GM19395 (cell line): ENCODE measurements around the gene PLEKHO1.
"Not testable (repeated sequence)": the region's sequence is repeated elsewhere in the genome, so short reads cannot be mapped to it uniquely, and the experiment has no call there.

Experiments
- ATAC-seq: cut with Tn5 transposase; IDR thresholded peaks from one replicate; pipeline ENCODE4 v1.9.1; 2021; ENCODE audit warnings: mild to moderate bottlenecking, moderate library complexity; ENCODE audit not compliant: unreplicated experiment

PLEKHO1 gene

DNA sequence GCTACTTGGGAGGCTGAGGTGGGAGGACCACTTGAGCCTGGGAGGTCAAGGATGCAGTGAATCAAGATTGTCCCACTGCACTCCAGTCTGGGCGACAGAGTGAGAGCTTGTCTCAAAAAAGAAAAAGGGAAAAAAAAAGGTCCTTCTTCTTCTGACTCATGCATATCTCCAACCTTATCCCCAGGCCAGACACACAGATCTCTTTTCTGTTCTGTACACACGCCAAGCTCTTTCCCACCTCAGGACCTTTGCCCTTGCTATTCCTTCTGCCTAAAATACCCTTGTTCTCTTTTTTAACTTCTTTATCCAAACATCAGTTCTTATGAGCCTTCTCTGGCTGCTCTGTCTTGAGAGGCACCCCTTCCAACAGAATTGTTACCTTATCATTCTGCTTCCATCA lies 22.1 kb downstream of the PLEKHO1 start:
- no peak for ATAC-seq

DNA sequence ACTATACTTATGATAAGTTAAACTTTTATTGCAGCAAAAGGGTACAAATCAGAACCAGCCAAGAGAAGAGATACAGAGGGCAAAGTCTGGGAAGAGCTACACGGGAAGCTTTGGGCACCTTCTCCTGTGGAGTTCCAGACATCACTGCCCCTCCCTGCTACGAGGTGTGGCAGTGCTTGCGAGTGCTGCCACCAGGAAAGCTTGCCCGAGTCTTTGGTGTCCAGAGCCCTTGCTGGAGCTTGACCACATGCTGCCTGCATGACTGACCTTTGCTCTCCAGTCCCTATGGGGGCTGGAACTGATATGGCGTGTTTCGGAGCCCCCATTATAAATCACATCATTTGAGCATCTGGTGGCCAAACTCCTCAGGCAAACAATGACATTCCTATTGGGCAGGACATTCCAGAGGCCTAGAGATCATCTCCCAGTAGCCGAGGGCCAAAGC lies 23.4 kb downstream of the PLEKHO1 start:
- ATAC-seq = no peak

DNA sequence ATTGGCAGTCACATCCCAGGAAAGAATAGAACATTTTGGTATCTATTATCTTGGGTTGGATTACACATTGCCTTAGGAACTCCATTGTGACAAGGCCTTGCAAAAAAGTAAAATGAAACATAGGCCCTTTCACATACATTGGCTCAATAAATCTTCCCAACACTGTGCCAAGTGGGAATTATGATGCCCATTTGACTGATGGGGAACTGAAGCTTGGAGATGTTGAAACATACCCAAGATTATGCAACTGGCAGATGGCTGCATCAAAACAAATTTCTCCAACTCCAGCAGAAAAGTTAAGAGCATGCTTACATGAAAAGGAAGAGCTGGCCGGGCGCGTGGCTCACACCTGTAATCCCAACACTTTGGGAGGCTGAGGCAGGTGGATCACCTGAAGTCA lies 26.9 kb downstream of the PLEKHO1 start:
- ATAC-seq = no peak

DNA sequence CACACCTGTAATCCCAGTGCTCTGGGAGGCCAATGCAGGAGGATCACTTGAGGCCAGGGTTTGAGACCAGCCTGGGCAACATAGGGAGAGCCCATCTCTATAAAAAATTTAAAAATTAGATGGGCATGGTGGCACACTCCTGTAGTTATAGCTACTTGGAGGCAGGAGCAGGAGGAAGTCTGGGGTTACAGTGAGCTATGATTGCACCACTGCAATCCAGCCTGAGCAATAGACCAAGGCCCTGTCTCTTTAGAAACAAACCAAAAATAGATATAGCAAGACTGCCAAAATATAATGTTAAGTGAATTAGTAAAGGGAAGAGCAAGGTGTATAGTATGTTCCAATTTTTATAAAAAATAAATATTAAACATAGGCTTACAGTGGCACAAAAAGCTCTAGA lies 28.8 kb downstream of the PLEKHO1 start:
- ATAC-seq = no peak

DNA sequence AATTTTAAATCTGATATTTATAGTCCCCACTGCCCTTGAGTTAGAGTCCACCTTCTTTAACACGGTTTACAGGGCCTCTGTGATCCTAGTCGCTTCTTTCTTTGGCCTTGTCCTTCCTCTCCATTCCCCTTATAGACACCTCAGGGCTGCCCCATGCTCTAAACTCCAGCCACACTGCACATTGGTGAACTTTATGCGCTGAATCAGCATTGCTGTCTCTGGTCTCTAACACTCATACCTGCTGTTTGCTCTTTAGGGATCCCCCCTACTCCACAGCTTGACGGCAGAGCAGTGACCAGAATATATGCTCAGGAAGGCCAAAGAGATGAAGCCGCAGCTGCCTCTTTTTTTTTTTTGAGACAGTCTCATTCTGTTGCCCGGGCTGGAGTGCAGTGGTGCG lies 30.2 kb downstream of the PLEKHO1 start:
- no peak for ATAC-seq

DNA sequence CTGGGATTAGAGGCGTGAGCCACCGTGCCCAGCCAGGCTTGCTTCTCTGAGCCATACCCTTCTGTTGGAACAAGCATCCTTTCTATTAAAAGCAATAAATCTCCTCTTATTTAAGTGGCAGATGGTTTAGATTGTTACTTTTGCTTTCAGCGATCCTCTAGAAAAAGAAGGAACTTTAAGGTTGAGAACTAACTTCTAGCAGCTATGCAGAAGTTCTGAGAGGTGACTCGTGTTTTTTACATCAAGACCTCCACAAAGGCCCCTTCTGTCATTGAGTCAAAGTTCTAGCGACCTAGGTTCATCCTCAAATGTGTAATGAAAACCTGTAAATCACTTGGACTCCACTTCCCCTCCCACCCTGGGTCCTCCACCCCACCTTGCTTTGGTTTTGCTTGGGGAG lies 30.8 kb downstream of the PLEKHO1 start:
- no peak for ATAC-seq

DNA sequence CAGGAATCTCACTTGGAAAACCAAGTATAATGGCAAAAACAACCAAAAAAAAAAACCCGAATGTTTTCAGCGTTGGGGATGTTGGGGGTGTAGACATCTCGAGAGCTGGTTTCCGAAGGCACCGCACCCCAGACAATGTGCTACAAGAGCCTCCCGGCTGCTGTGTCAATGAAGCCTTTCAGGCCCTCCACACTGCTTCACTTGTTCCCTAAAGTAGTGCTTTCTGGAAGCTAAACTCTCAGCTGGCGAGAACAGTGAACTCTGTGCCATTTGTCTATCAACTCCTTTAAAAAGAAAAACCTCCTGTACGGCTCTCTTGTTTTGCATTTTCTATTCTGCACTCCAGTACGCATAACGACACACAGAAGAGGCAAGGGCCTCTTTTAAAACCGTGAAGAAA lies 32.5 kb downstream of the PLEKHO1 start:
- no peak for ATAC-seq

DNA sequence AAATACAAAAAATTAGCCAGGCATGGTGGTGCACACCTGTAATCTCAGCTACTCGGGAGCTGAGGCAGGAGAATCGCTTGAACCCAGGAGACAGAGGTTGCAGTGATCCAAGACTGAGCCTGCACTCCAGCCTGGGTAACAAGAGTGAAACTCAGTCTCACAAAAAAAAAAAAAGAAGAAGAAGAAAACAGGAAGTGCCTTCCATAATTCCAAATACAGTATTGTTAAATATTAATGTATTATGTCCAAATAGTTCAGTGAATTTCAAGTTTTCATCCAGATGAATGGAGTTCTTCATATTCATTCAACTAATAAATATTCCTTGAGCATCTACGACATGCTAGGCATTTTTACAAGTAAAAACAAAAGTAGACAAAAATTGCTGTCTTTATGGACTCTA lies 33.3 kb downstream of the PLEKHO1 start:
- no peak for ATAC-seq

DNA sequence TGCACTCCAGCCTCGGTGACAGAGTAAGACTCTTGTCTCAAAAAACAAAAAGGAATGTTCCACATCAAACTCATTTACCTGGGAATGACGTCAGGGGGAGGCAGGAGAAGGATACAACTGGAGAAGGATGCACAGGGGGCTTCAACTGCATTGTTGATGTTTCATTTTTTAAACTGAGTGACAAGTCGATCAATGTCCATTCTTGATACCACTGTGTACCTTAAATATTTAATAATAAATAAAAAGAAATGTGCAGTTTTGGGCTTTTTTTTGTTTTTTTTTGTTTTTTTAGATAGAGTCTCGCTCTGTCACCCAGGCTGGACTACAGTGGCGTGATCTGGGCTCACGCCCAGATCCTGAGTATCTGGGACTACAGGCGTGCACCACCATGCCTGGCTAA lies 35.8 kb downstream of the PLEKHO1 start:
- no peak for ATAC-seq

DNA sequence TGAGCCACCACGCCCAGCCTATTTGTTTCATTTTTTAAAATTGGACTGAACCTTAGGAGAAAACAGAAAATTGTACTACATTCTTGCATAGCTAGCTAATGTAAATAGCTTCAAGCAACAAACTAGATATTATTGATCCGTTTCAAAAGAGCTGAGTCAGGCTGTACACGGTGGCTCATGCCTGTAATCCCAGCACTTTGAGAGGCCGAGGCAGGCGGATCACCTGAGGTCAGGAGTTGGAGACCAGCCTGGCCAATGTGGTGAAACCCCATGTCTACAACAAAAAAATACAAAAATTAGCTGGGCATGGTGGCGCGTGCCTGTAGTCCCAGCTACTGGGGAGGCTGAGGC lies 36.7 kb downstream of the PLEKHO1 start:
- ATAC-seq = not testable (repeated sequence)

DNA sequence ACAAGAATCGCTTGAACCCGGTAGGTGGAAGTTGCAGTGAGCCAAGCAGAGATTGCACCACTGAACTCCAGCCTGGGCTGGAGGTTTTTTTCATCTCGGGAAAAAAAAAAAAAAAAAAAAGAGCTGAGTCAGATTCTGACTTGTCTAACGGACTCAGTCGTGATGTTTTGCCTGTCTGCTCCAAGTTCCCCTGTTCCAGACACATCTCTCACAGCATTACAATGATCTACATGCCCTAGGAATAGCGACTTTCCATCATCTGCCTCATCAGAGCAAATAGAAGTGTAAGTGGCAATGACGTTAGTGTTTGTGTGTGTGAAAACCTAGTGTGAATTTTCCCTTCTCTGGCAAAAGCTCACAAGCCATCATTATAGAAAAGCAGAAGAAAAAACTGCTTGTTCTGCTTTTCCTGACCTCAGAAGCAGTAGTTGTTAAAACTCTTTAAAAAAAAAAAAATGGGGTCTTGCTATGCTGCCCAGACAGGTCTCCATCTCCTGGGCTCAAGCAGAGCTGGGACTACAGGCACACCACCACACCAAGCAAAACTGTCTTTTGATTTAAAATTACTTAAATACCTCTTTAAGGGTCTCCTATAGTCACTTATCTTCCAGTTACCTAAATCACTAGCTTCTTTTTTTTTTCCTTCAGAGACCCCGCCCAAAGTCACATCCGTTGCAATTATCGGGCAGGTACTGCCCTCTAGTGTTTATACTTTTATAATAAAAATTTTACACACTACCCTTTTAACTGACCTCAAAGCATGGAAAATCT lies 37.3 kb downstream of the PLEKHO1 start:
- no peak for ATAC-seq

DNA sequence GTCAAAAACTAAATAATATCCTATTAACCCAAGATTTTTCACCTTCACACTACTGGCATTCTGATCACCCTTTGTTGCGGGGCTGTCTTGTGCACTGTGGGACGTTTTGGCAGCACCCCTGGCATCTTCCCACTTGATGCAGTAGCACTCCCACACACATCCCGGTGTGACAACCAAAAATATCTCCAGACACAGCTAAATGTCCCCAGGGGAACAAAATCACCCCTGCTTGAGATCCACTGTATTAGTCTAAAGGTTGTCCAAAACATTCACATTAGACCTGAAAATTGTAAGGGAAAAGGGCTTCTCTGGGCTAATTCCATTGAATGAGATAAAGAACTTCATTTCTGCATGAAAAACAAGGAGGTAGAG lies 37.8 kb downstream of the PLEKHO1 start:
- no peak for ATAC-seq

DNA sequence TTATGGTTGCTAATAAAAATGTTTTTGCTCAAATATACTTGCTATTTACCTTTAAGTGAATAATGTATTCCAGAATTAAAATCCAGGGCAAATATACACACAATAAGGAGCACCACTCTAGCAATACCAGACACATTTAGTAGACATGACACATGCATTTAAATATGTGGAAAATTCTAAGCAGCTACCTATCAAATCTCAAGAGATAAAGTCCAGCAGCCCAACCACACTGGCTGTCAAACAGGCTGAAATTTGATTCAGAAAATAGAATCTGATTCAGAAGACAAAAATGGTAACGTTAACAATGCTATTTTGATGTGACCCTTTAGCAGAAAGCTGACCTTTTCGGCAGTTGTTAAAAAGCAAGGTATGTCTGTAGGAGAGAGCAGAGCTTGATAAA lies 42.3 kb downstream of the PLEKHO1 start:
- ATAC-seq = no peak

DNA sequence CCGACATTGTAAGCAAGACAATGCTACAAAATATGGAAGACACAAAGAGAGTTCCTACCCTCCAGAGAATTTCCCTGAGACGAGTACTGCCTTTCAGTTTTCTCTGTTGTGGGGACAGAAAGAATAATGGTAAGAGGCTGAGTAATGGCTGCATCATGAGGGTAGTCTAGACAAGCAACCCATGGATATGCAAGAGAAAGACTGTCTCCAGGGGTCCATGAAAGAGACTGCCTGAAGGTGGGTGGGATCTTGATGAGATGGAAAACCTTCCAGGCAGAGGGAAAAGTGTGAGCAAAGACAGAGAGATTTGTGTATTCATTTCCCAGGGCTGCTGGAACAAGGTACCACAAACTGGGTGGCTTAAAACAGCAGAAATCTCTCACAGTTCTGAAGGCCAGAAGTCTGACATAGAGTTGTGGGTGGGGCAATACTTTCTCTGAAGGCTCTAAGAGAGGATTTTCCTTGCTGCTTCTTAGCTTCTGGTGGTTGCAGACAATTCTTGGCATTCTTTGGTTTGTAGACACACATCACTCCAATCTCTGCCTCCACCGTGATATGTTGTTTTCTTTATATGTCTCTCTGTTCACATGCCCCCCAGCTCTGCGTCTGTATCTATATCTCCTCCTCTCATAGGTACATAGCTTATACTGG lies 44.8 kb downstream of the PLEKHO1 start:
- ATAC-seq = no peak

DNA sequence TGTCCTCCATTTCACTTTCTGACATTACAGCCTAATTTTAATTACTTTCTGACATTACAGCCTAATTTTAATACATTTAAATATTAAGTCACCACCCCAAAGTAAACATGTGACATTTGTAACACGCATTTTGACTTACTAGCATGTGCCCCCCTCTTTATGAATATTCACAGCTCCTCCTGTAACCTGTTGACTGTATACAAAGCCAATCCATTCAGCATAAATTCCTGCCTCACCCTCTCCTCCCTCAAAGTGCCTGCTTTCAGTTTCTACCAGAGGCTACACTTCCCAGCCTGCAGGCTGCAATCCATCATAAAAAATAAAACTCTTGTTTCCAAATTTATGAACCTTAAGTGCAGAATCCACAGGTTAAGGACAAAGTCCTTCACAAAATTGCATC lies 46.7 kb downstream of the PLEKHO1 start:
- no peak for ATAC-seq

DNA sequence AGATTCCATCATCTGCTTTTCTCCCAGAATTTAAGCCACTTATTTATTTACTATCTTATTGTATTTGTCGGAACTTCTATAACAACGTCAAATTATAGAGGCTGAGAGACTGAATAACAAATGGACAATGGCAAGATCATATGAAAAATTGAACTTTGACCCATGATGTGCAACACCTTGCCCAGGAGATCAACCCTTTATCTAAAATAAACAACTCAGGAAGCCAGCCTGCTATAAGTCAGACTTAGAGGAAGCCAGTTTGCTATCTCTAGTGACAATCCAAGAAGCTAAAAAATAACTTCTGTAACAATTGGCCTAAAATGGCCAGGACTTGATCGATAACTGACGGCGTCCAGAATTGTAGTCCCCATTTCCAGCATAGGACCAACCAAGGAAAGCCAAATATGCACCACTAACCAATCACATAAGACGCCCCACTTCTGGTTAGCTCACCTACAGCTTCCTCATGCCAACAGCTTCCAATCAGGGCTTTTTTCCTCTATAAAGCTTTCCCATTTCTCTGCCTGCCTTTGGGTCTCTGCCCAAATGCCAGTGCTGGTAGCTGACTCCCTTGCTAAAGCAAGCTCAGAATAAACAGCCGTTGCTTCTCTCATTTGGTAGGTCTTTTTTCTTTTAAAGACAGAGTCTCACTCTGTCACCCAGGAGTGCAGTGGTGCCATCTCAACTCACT lies 57.7 kb downstream of the PLEKHO1 start:
- ATAC-seq = no peak

DNA sequence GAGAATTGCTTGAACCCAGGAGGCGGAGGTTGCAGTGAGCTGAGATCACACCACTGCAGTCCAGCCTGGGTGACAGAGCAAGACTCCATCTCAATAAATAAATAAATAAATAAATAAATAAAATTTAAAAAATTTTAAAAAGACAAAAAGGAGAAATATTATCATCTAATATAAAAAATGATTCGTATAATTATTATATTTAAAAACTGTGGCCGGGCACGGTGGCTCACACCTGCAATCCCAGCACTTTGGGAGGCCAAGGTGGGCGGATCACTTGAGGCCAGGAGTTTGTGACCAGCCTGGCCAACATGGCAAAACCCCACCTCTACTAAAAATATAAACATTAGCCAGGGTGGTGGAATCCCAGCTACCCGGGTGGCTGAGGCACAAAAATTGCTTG lies 58.7 kb downstream of the PLEKHO1 start:
- ATAC-seq = not testable (repeated sequence)
